Calu3 (cell line): ENCODE results near the gene AURKAIP1. TPM values are rescaled to one million over a fixed set of nuclear protein-coding genes. Genes with fewer than 3 reads are reported as not detected.
"Not testable (repeated sequence)": the region's sequence is repeated elsewhere in the genome, so short reads cannot be mapped to it uniquely, and the experiment has no call there.

Experiments
- BruUV-seq: library from RNA; stranded (reverse); fragments of 400-500 nt; replicated peaks from 2 replicates; lab custom pipeline; 2021; lab: Mats Ljungman, UMichigan
- CTCF ChIA-PET: fragments of 300-600 bp; sonication (Branson Sonifier 250); formaldehyde crosslinking; loops from one replicate; lab custom pipeline; 2022; ENCODE audit warnings: antibody characterized with exemption; lab: Charles Lee
- DNase-seq: peaks from one replicate; pipeline ENCODE4 v3.0.0; 2022
- H3K27ac Mint-ChIP-seq: one replicate; pipeline ENCODE4 v1.8.0; 2022; ENCODE audit warnings: mixed read lengths; ENCODE audit not compliant: unreplicated experiment
- H3K27me3 Mint-ChIP-seq: one replicate; pipeline ENCODE4 v1.8.0; 2022; ENCODE audit warnings: mixed read lengths; ENCODE audit not compliant: unreplicated experiment
- H3K36me3 Mint-ChIP-seq: one replicate; pipeline ENCODE4 v1.8.0; 2022; ENCODE audit warnings: mild to moderate bottlenecking, moderate library complexity, mixed read lengths; ENCODE audit not compliant: insufficient read depth, unreplicated experiment
- H3K4me1 Mint-ChIP-seq: one replicate; pipeline ENCODE4 v1.8.0; 2022; ENCODE audit warnings: mild to moderate bottlenecking, low read depth, mixed read lengths; ENCODE audit not compliant: unreplicated experiment
- H3K4me3 Mint-ChIP-seq: one replicate; pipeline ENCODE4 v1.8.0; 2022; ENCODE audit warnings: mild to moderate bottlenecking, low read depth, moderate library complexity, mixed read lengths; ENCODE audit not compliant: unreplicated experiment
- H3K9me3 Mint-ChIP-seq: one replicate; pipeline ENCODE4 v1.8.0; 2022; ENCODE audit warnings: low read depth, mixed read lengths; ENCODE audit not compliant: unreplicated experiment
- CTCF ChIP-seq: fragments of 200-600 bp; IDR thresholded peaks from one replicate; pipeline ENCODE4 v1.8.0; 2022; ENCODE audit warnings: antibody characterized with exemption; ENCODE audit not compliant: unreplicated experiment
- intact Hi-C: fragments of 100-400 bp; cut with micrococcal nuclease; formaldehyde crosslinking; loops from one replicate; pipeline ENCODE4 v1.10.0; 2022; ENCODE audit not compliant: unreplicated experiment
- total RNA-seq: library from RNA; stranded (reverse); gene quantifications from 2 replicates; pipeline ENCODE4 v1.2.3, GENCODE V29; 2022

The AURKAIP1 gene
- total RNA-seq, 1 experiment from 2014 or later = 98.9 TPM

GRCh38 chr1:1406101-1406820 is 31.3 kb upstream of the AURKAIP1 start:
- no TSS peak for BruUV-seq
- Mint-ChIP-seq H3K4me3 (peak overlapping the region; percentile 83), H3K9me3 (no peaks in the 10 kb centered on the region), H3K27me3 (no peaks in the 10 kb centered on the region), H3K4me1 (no peaks in the 10 kb centered on the region), H3K36me3 (peaks cover 66% of the 10 kb centered on the region), H3K27ac (peak overlapping the region; percentile 82)
- TF ChIP-seq CTCF = no peak
- CTCF ChIA-PET = interaction anchor here (0.8 kb wide), 1 partner anchor 29 kb away, joined by 4 read pairs; the partner anchor contains the start of gene VWA1
- intact Hi-C loops = no loop called here
- DNase-seq = no peak

GRCh38 chr1:1403653-1404052 is 28.6 kb upstream of the AURKAIP1 start:
- H3K27ac Mint-ChIP-seq = no peak overlapping the region
- TF ChIP-seq CTCF = no peak
- no peaks in the 10 kb centered on the region for H3K9me3 Mint-ChIP-seq
- CTCF ChIA-PET = no interaction called here
- H3K36me3 Mint-ChIP-seq = peaks cover 87% of the 10 kb centered on the region
- H3K27me3 Mint-ChIP-seq = no peaks in the 10 kb centered on the region
- BruUV-seq = no TSS peak
- no peak for DNase-seq
- H3K4me1 Mint-ChIP-seq = no peaks in the 10 kb centered on the region
- intact Hi-C loops = no loop called here
- no peak overlapping the region for H3K4me3 Mint-ChIP-seq

- CTCF ChIA-PET, H3K27ac Mint-ChIP-seq, DNase-seq, intact Hi-C loops, H3K27me3 Mint-ChIP-seq, BruUV-seq, H3K4me1 Mint-ChIP-seq, H3K9me3 Mint-ChIP-seq, H3K4me3 Mint-ChIP-seq: not testable (repeated sequence)
- peaks cover 89% of the 10 kb centered on the region for H3K36me3 Mint-ChIP-seq
Measured at GRCh38 chr1:1402901-1403392, 27.9 kb upstream of the AURKAIP1 start.

- BruUV-seq = no TSS peak
- Mint-ChIP-seq H3K9me3 (no peaks in the 10 kb centered on the region), H3K36me3 (peaks cover 88% of the 10 kb centered on the region), H3K4me1 (no peaks in the 10 kb centered on the region), H3K27ac (peak overlapping the region; percentile 30), H3K4me3 (no peak overlapping the region), H3K27me3 (no peaks in the 10 kb centered on the region)
- TF ChIP-seq CTCF = no peak
- intact Hi-C loops = no loop called here
- peak; percentile 43 for DNase-seq
- CTCF ChIA-PET = interaction anchor here (0.6 kb wide), 1 partner anchor 103 kb away, joined by 3 read pairs; no protein-coding TSS in a partner anchor
Measured at GRCh38 chr1:1402072-1402900, 27.3 kb upstream of the AURKAIP1 start.
